HG02938 (cell line): ENCODE results near the gene FOXJ3.

Source experiments
- ATAC-seq: cut with Tn5 transposase; IDR thresholded peaks from one replicate; pipeline ENCODE4 v1.9.1; 2021; ENCODE audit warnings: mild to moderate bottlenecking, moderate library complexity; ENCODE audit not compliant: unreplicated experiment

FOXJ3 gene

GRCh38 chr1:42311897-42312296 is 23.1 kb downstream of the FOXJ3 start:
- ATAC-seq, result no peak

- ATAC-seq, result no peak
Measured at GRCh38 chr1:42311138-42311537, 23.9 kb downstream of the FOXJ3 start.

GRCh38 chr1:42306977-42307376 is 28.1 kb downstream of the FOXJ3 start:
- no peak for ATAC-seq

GRCh38 chr1:42305639-42306038 is 29.4 kb downstream of the FOXJ3 start:
- ATAC-seq, result no peak

GRCh38 chr1:42302034-42302433 is 33.0 kb downstream of the FOXJ3 start:
- no peak for ATAC-seq

GRCh38 chr1:42298520-42298919 is 36.5 kb downstream of the FOXJ3 start:
- ATAC-seq, result no peak

GRCh38 chr1:42295816-42296215 is 39.2 kb downstream of the FOXJ3 start:
- ATAC-seq, result no peak

- ATAC-seq, result no peak
Measured at GRCh38 chr1:42290130-42290529, 44.9 kb downstream of the FOXJ3 start.

- ATAC-seq, result no peak
Measured at GRCh38 chr1:42288311-42288985, 46.6 kb downstream of the FOXJ3 start.

- no peak for ATAC-seq
Measured at GRCh38 chr1:42282867-42283583, 52.0 kb downstream of the FOXJ3 start.

GRCh38 chr1:42282024-42282579 is 52.9 kb downstream of the FOXJ3 start:
- ATAC-seq, result no peak

GRCh38 chr1:42280821-42281220 is 54.2 kb downstream of the FOXJ3 start:
- no peak for ATAC-seq

- no peak for ATAC-seq
Measured at GRCh38 chr1:42279055-42279454, 56.0 kb downstream of the FOXJ3 start.

- no peak for ATAC-seq
Measured at GRCh38 chr1:42272920-42273319, 62.1 kb downstream of the FOXJ3 start.

GRCh38 chr1:42267904-42268303 is 67.1 kb downstream of the FOXJ3 start:
- ATAC-seq, result no peak

GRCh38 chr1:42266253-42267135 is 68.5 kb downstream of the FOXJ3 start:
- ATAC-seq, result no peak

GRCh38 chr1:42264511-42265190 is 70.4 kb downstream of the FOXJ3 start:
- no peak for ATAC-seq

- ATAC-seq, result no peak
Measured at GRCh38 chr1:42263019-42263418, 72.0 kb downstream of the FOXJ3 start.

- no peak for ATAC-seq
Measured at GRCh38 chr1:42260376-42261070, 74.5 kb downstream of the FOXJ3 start.

GRCh38 chr1:42259739-42260064 is 75.3 kb downstream of the FOXJ3 start:
- no peak for ATAC-seq
